H1 (cell line): Measurements from ENCODE around the gene NCAPD3. TPM values are rescaled to one million over a fixed set of nuclear protein-coding genes. Genes with fewer than 3 reads are reported as not detected.

Source experiments
- E2F6 ChIP-seq: IDR thresholded peaks from 2 replicates; pipeline ENCODE4 v1.6.1; 2012; ENCODE audit warnings: inconsistent platforms
- SIN3A ChIP-seq, 2 experiments: IDR thresholded peaks in 1 of 2; conservative IDR thresholded peaks in 1 of 2; 2 replicates each; pipeline ENCODE4 v1.6.1; 2011 to 2012; ENCODE audit warnings: low read length in 2 of 2, improper control_type of control experiment in 1 of 2, low read depth in 1 of 2, mild to moderate bottlenecking in 1 of 2
- polyA plus RNA-seq, 7 experiments: library from polyadenylated mRNA; depleted of rRNA in 3 of 7; stranded (reverse) in 5 of 7; unstranded in 2 of 7; fragments of >200 nt in 5 of 7; fragments of 200-250 nt in 2 of 7; gene quantifications; 1 replicate in 5 of 7; 2 replicates in 1 of 7; 4 replicates in 1 of 7; pipeline versions ENCODE4 v1.2.1 to v1.2.3, GENCODE V29; 2011 to 2013; ENCODE audit warnings: missing spikeins in 2 of 7, mixed read lengths in 2 of 7
- total RNA-seq: library from RNA; stranded (reverse); fragmentation: NEBNext Ultra II Directional; extraction: Animal tissue kit (Norgen Biotek cat#: 25700); gene quantifications from 2 replicates; pipeline ENCODE4 v1.2.1, GENCODE V29; 2021
- TF ChIP-seq, protein P1 (sequence below): fragments of 300-600 bp; sonication (generic); IDR thresholded peaks from 2 replicates; pipeline ENCODE4 v1.7.1; 2012; ENCODE audit warnings: low read length, moderate library complexity, mild to moderate bottlenecking, inconsistent platforms; ENCODE audit not compliant: insufficient replicate concordance

NCAPD3 gene
- total and polyA plus RNA-seq, 2 of the 8 experiments (the other 6 are each of a cell fraction or from before 2014, with no cell fraction given): 26.5 to 55.2 TPM

GRCh38 chr11:134140961-134141490 is 82.7 kb downstream of the NCAPD3 start (continued):
- TF ChIP-seq SIN3A (conservative IDR thresholded peaks at IDR 0.05 in 1 of 2, IDR thresholded peaks at IDR 0.05 in 1 of 2; ENCODE audit: low read depth in 1 of 2, low read length in 2 of 2) (no peak), E2F6 (no peak)
- TF ChIP-seq, protein P1, sequence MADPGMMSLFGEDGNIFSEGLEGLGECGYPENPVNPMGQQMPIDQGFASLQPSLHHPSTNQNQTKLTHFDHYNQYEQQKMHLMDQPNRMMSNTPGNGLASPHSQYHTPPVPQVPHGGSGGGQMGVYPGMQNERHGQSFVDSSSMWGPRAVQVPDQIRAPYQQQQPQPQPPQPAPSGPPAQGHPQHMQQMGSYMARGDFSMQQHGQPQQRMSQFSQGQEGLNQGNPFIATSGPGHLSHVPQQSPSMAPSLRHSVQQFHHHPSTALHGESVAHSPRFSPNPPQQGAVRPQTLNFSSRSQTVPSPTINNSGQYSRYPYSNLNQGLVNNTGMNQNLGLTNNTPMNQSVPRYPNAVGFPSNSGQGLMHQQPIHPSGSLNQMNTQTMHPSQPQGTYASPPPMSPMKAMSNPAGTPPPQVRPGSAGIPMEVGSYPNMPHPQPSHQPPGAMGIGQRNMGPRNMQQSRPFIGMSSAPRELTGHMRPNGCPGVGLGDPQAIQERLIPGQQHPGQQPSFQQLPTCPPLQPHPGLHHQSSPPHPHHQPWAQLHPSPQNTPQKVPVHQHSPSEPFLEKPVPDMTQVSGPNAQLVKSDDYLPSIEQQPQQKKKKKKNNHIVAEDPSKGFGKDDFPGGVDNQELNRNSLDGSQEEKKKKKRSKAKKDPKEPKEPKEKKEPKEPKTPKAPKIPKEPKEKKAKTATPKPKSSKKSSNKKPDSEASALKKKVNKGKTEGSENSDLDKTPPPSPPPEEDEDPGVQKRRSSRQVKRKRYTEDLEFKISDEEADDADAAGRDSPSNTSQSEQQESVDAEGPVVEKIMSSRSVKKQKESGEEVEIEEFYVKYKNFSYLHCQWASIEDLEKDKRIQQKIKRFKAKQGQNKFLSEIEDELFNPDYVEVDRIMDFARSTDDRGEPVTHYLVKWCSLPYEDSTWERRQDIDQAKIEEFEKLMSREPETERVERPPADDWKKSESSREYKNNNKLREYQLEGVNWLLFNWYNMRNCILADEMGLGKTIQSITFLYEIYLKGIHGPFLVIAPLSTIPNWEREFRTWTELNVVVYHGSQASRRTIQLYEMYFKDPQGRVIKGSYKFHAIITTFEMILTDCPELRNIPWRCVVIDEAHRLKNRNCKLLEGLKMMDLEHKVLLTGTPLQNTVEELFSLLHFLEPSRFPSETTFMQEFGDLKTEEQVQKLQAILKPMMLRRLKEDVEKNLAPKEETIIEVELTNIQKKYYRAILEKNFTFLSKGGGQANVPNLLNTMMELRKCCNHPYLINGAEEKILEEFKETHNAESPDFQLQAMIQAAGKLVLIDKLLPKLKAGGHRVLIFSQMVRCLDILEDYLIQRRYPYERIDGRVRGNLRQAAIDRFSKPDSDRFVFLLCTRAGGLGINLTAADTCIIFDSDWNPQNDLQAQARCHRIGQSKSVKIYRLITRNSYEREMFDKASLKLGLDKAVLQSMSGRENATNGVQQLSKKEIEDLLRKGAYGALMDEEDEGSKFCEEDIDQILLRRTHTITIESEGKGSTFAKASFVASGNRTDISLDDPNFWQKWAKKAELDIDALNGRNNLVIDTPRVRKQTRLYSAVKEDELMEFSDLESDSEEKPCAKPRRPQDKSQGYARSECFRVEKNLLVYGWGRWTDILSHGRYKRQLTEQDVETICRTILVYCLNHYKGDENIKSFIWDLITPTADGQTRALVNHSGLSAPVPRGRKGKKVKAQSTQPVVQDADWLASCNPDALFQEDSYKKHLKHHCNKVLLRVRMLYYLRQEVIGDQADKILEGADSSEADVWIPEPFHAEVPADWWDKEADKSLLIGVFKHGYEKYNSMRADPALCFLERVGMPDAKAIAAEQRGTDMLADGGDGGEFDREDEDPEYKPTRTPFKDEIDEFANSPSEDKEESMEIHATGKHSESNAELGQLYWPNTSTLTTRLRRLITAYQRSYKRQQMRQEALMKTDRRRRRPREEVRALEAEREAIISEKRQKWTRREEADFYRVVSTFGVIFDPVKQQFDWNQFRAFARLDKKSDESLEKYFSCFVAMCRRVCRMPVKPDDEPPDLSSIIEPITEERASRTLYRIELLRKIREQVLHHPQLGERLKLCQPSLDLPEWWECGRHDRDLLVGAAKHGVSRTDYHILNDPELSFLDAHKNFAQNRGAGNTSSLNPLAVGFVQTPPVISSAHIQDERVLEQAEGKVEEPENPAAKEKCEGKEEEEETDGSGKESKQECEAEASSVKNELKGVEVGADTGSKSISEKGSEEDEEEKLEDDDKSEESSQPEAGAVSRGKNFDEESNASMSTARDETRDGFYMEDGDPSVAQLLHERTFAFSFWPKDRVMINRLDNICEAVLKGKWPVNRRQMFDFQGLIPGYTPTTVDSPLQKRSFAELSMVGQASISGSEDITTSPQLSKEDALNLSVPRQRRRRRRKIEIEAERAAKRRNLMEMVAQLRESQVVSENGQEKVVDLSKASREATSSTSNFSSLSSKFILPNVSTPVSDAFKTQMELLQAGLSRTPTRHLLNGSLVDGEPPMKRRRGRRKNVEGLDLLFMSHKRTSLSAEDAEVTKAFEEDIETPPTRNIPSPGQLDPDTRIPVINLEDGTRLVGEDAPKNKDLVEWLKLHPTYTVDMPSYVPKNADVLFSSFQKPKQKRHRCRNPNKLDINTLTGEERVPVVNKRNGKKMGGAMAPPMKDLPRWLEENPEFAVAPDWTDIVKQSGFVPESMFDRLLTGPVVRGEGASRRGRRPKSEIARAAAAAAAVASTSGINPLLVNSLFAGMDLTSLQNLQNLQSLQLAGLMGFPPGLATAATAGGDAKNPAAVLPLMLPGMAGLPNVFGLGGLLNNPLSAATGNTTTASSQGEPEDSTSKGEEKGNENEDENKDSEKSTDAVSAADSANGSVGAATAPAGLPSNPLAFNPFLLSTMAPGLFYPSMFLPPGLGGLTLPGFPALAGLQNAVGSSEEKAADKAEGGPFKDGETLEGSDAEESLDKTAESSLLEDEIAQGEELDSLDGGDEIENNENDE: no peak
